ENCODE data around the gene FBN3.

The FBN3 gene

GRCh38 chr19:8069096-8069973 lies 80.1 kb downstream of the FBN3 start:
- Mint-ChIP-seq H3K4me1 (peaks cover 29% of the 10 kb centered on the region), H3K27me3 (no peaks in the 10 kb centered on the region), H3K4me3 (no peak overlapping the region), H3K27ac (no peak overlapping the region), H3K9me3 (peaks cover 22 to 27% of the 10 kb centered on the region in 2 donors)
- no peak for ATAC-seq
- DNase-seq = no peak

- DNase-seq = no peak
- Mint-ChIP-seq H3K4me1 (peaks cover 18% of the 10 kb centered on the region), H3K4me3 (no peak overlapping the region), H3K27me3 (no peaks in the 10 kb centered on the region), H3K27ac (no peak overlapping the region), H3K9me3 (peaks cover 16 to 18% of the 10 kb centered on the region in 2 donors)
- ATAC-seq = no peak
These were observed 83.5 kb downstream of the FBN3 start for GRCh38 chr19:8065875-8066261.

GRCh38 chr19:8064911-8065874 lies 84.2 kb downstream of the FBN3 start:
- DNase-seq (peak in 1 of 2 donors; percentile 33), ATAC-seq (peak; percentile 60)
- Mint-ChIP-seq H3K4me3 (no peak overlapping the region), H3K4me1 (peaks cover 18% of the 10 kb centered on the region), H3K27ac (peak overlapping the region in 1 of 2 donors; percentile 41), H3K27me3 (no peaks in the 10 kb centered on the region), H3K9me3 (peaks cover 13 to 14% of the 10 kb centered on the region in 2 donors)

GRCh38 chr19:8057545-8058270 lies 91.7 kb downstream of the FBN3 start:
- ATAC-seq (no peak), DNase-seq (no peak)
- no peaks in the 10 kb centered on the region for H3K27me3 Mint-ChIP-seq
- peaks cover 7% of the 10 kb centered on the region for H3K4me1 Mint-ChIP-seq
- H3K9me3 Mint-ChIP-seq = no peaks in the 10 kb centered on the region
- no peak overlapping the region for H3K27ac Mint-ChIP-seq
- H3K4me3 Mint-ChIP-seq = no peak overlapping the region

- H3K27ac Mint-ChIP-seq = no peak overlapping the region
- H3K4me3 Mint-ChIP-seq = no peak overlapping the region
- H3K9me3 Mint-ChIP-seq = no peaks in the 10 kb centered on the region
- ATAC-seq (no peak), DNase-seq (no peak)
- H3K4me1 Mint-ChIP-seq = peaks cover 19% of the 10 kb centered on the region
- H3K27me3 Mint-ChIP-seq = no peaks in the 10 kb centered on the region
These were observed 92.9 kb downstream of the FBN3 start for GRCh38 chr19:8056533-8056932.

- no peaks in the 10 kb centered on the region for H3K27me3 Mint-ChIP-seq
- no peak overlapping the region for H3K4me3 Mint-ChIP-seq
- no peak overlapping the region for H3K27ac Mint-ChIP-seq
These were observed 95.2 kb downstream of the FBN3 start for GRCh38 chr19:8054169-8054568.

GRCh38 chr19:8052464-8052859 lies 96.9 kb downstream of the FBN3 start, which contains the start of gene CCL25:
TSS of gene CCL25 (plus strand) at chr19:8052760. CDS start at chr19:8053050, 290 bp downstream.
- Mint-ChIP-seq H3K9me3 (no peaks in the 10 kb centered on the region), H3K27ac (peak within 1 kb of the TSS; percentile 70 to 92), H3K4me1 (peaks cover 31% of the 10 kb centered on the region), H3K4me3 (peak within 1 kb of the TSS; percentile 6 to 50), H3K27me3 (no peaks in the 10 kb centered on the region)
- DNase-seq (no peak), ATAC-seq (no peak)

More at GRCh38 chr19:8054169-8054568, 95.2 kb downstream of the FBN3 start:
- H3K4me1 Mint-ChIP-seq = peaks cover 31% of the 10 kb centered on the region
- DNase-seq (no peak), ATAC-seq (no peak)
- H3K9me3 Mint-ChIP-seq = no peaks in the 10 kb centered on the region

GRCh38 chr19:8050274-8051096 lies 98.9 kb downstream of the FBN3 start:
- Mint-ChIP-seq H3K9me3 (no peaks in the 10 kb centered on the region), H3K27ac (peak overlapping the region in 1 of 2 donors; percentile 25), H3K4me1 (peaks cover 38% of the 10 kb centered on the region), H3K4me3 (peak overlapping the region; percentile 63 to 79), H3K27me3 (no peaks in the 10 kb centered on the region)
- ATAC-seq = peak; percentile 88
- peak; percentile 88 to 90 for DNase-seq

- Mint-ChIP-seq H3K27me3 (peaks cover 11% of the 10 kb centered on the region), H3K4me3 (no peak overlapping the region), H3K27ac (no peak overlapping the region), H3K9me3 (no peaks in the 10 kb centered on the region), H3K4me1 (peaks cover 20% of the 10 kb centered on the region)
- DNase-seq = no peak
- no peak for ATAC-seq
These were observed 102.7 kb downstream of the FBN3 start for GRCh38 chr19:8046569-8047165.

- no peak overlapping the region for H3K4me3 Mint-ChIP-seq
- peaks cover 18% of the 10 kb centered on the region for H3K27me3 Mint-ChIP-seq
- H3K27ac Mint-ChIP-seq = no peak overlapping the region
- peaks cover 17% of the 10 kb centered on the region for H3K4me1 Mint-ChIP-seq
- ATAC-seq (no peak), DNase-seq (no peak)
- H3K9me3 Mint-ChIP-seq = no peaks in the 10 kb centered on the region
These were observed 103.4 kb downstream of the FBN3 start for GRCh38 chr19:8045872-8046568.

GRCh38 chr19:8044018-8044417 lies 105.4 kb downstream of the FBN3 start:
- H3K4me3 Mint-ChIP-seq = no peak overlapping the region
- no peak overlapping the region for H3K27ac Mint-ChIP-seq
- DNase-seq (no peak), ATAC-seq (no peak)
- no peaks in the 10 kb centered on the region for H3K9me3 Mint-ChIP-seq
- H3K27me3 Mint-ChIP-seq = peaks cover 21% of the 10 kb centered on the region
- peaks cover 7% of the 10 kb centered on the region for H3K4me1 Mint-ChIP-seq

GRCh38 chr19:8042900-8043299 lies 106.5 kb downstream of the FBN3 start:
- ATAC-seq = no peak
- H3K9me3 Mint-ChIP-seq = no peaks in the 10 kb centered on the region
- no peak for DNase-seq
- no peak overlapping the region for H3K27ac Mint-ChIP-seq
- peaks cover 7% of the 10 kb centered on the region for H3K4me1 Mint-ChIP-seq
- peaks cover 21% of the 10 kb centered on the region for H3K27me3 Mint-ChIP-seq
- no peak overlapping the region for H3K4me3 Mint-ChIP-seq

- DNase-seq (no peak), ATAC-seq (no peak)
- peaks cover under 1% of the 10 kb centered on the region for H3K4me1 Mint-ChIP-seq
- no peaks in the 10 kb centered on the region for H3K9me3 Mint-ChIP-seq
- peaks cover 31% of the 10 kb centered on the region for H3K27me3 Mint-ChIP-seq
- H3K27ac Mint-ChIP-seq = peak overlapping the region in 1 of 2 donors; percentile 78
- H3K4me3 Mint-ChIP-seq = no peak overlapping the region
These were observed 107.9 kb downstream of the FBN3 start for GRCh38 chr19:8041531-8041931.

- H3K9me3 Mint-ChIP-seq = no peaks in the 10 kb centered on the region
- DNase-seq (no peak), ATAC-seq (no peak)
- H3K27ac Mint-ChIP-seq = no peak overlapping the region
- H3K4me3 Mint-ChIP-seq = no peak overlapping the region
- H3K4me1 Mint-ChIP-seq = no peaks in the 10 kb centered on the region
- peaks cover 35% of the 10 kb centered on the region for H3K27me3 Mint-ChIP-seq
These were observed 110.2 kb downstream of the FBN3 start for GRCh38 chr19:8039231-8039630.
